HCT116 (cell line): ENCODE results near the gene TTLL7. TPM values are rescaled to one million over a fixed set of nuclear protein-coding genes. Genes with fewer than 3 reads are reported as not detected.

ENCODE experiments used
- ATAC-seq: fragments of 200-7000 bp; cut with Tn5 transposase; 2 replicates; pipeline ENCODE4 v1.9.1; 2020; ENCODE audit warnings: mild to moderate bottlenecking, moderate library complexity
- BruUV-seq: library from RNA; stranded (reverse); fragments of 400-500 nt; replicated peaks from 2 replicates; lab custom pipeline; 2021; lab: Mats Ljungman, UMichigan
- CTCF ChIA-PET: fragments of 300-600 bp; sonication (Branson Sonifier 250); formaldehyde crosslinking; loops from one replicate; lab custom pipeline; 2021; ENCODE audit warnings: antibody characterized with exemption; lab: Charles Lee
- POLR2A ChIA-PET: fragments of 300-600, 350-600 bp; sonication (Branson Sonifier 250); formaldehyde crosslinking; loops from one replicate; lab custom pipeline; 2021; ENCODE audit warnings: antibody characterized with exemption; lab: Charles Lee
- RAD21 ChIA-PET, 2 experiments: fragments of 300-600 bp; sonication (Branson Sonifier 250); formaldehyde crosslinking; loops; one replicate each; lab custom pipeline; 2023; ENCODE audit warnings: low total read pairs in 2 of 2; ENCODE audit not compliant: uncharacterized antibody in 2 of 2, unreplicated experiment in 2 of 2, low non-redundant PET in 1 of 2; lab: Charles Lee
- DNase-seq: peaks from one replicate; pipeline ENCODE4 v3.0.0-alpha.2; 2010; ENCODE audit warnings: low read depth, low spot score
- H2AFZ ChIP-seq: fragments of 200-600 bp; shearing (Covaris generic), sonication (generic); 2 replicates; pipeline ENCODE4 v1.6.1; 2017; ENCODE audit warnings: low read depth, mixed run types, mixed read lengths, antibody characterized with exemption, low read length; ENCODE audit not compliant: poor library complexity, severe bottlenecking
- H3K27ac ChIP-seq: 2 replicates; pipeline ENCODE4 v1.5.1; 2012; ENCODE audit warnings: low read depth, low read length
- H3K27me3 ChIP-seq: fragments of 200-600 bp; sonication (generic); 2 replicates; pipeline ENCODE4 v1.6.1; 2016; ENCODE audit warnings: mixed run types, low read length, mixed read lengths; ENCODE audit not compliant: insufficient read depth
- H3K36me3 ChIP-seq, 2 experiments: fragments of 200-500 bp in 1 of 2; fragments of 200-600 bp in 1 of 2; sonication (Bioruptor generic) in 1 of 2; sonication (generic) in 1 of 2; 2 replicates each; pipeline versions ENCODE4 v1.5.1 to v1.6.1; 2014 to 2016; ENCODE audit warnings: low read length in 2 of 2, inconsistent platforms in 1 of 2, mixed read lengths in 1 of 2, mixed run types in 1 of 2; ENCODE audit not compliant: insufficient read depth in 2 of 2, control insufficient read depth in 1 of 2
- H3K4me1 ChIP-seq, 2 experiments: fragments of 200-600 bp in 1 of 2; sonication (generic) in 1 of 2; 2 replicates each; pipeline versions ENCODE4 v1.5.1 to v1.6.1; 2012 to 2017; ENCODE audit warnings: low read length in 2 of 2, inconsistent platforms in 1 of 2, mild to moderate bottlenecking in 1 of 2, mixed read lengths in 1 of 2, mixed run types in 1 of 2, moderate library complexity in 1 of 2; ENCODE audit not compliant: insufficient read depth in 2 of 2, control insufficient read depth in 1 of 2
- H3K4me2 ChIP-seq: fragments of 200-600 bp; sonication (generic); 2 replicates; pipeline ENCODE4 v1.6.1; 2017; ENCODE audit warnings: mixed run types, low read length, mixed read lengths
- H3K4me3 ChIP-seq, 2 experiments: fragments of 200-600 bp in 1 of 2; sonication (generic) in 1 of 2; replicated peaks in 1 of 2; 2 replicates each; pipeline ENCODE4 v1.5.1; 2011 to 2016; ENCODE audit warnings: low read length in 2 of 2, control low read depth in 1 of 2, low read depth in 1 of 2, mild to moderate bottlenecking in 1 of 2, mixed read lengths in 1 of 2, mixed run types in 1 of 2
- H3K79me2 ChIP-seq: fragments of 200-600 bp; sonication (generic); 2 replicates; pipeline ENCODE4 v1.6.1; 2017; ENCODE audit warnings: mild to moderate bottlenecking, mixed run types, low read length, moderate library complexity, mixed read lengths; ENCODE audit not compliant: insufficient read depth
- H3K9ac ChIP-seq: fragments of 200-600 bp; sonication (generic); 2 replicates; pipeline ENCODE4 v1.6.1; 2016; ENCODE audit warnings: low read length, mixed read lengths
- H3K9me2 ChIP-seq: fragments of 200-600 bp; sonication (generic), shearing (Covaris generic); 2 replicates; pipeline ENCODE4 v1.6.1; 2017; ENCODE audit warnings: mixed run types, mild to moderate bottlenecking, moderate library complexity; ENCODE audit not compliant: insufficient read depth
- H3K9me3 ChIP-seq, 2 experiments: fragments of 200-500 bp in 1 of 2; fragments of 200-600 bp in 1 of 2; sonication (Bioruptor generic) in 1 of 2; sonication (generic) in 1 of 2; 2 replicates each; pipeline ENCODE4 v1.6.1; 2014 to 2017; ENCODE audit warnings: low read length in 2 of 2, mixed read lengths in 2 of 2, inconsistent platforms in 1 of 2, low read depth in 1 of 2, mild to moderate bottlenecking in 1 of 2, mixed run types in 1 of 2, moderate library complexity in 1 of 2; ENCODE audit not compliant: control insufficient read depth in 1 of 2, insufficient read depth in 1 of 2
- H4K20me1 ChIP-seq: fragments of 200-600 bp; sonication (generic), shearing (Covaris generic); 2 replicates; pipeline ENCODE4 v1.6.1; 2017; ENCODE audit warnings: mixed run types, mild to moderate bottlenecking, moderate library complexity; ENCODE audit not compliant: insufficient read depth
- CBX3 ChIP-seq: IDR thresholded peaks from 2 replicates; pipeline ENCODE4 v1.6.1; 2012; ENCODE audit warnings: low read depth
- CEBPB ChIP-seq: IDR thresholded peaks from 2 replicates; pipeline ENCODE4 v1.6.1; 2012; ENCODE audit warnings: low read depth
- EGR1 ChIP-seq: IDR thresholded peaks from 2 replicates; pipeline ENCODE4 v1.6.1; 2012; ENCODE audit warnings: low read depth
- ELF1 ChIP-seq: IDR thresholded peaks from 2 replicates; pipeline ENCODE4 v1.6.1; 2012; ENCODE audit warnings: low read depth, borderline replicate concordance
- EZH2 ChIP-seq: fragments of 200-600 bp; sonication (generic); IDR thresholded peaks from 2 replicates; pipeline ENCODE4 v1.6.1; 2017; ENCODE audit warnings: antibody characterized with exemption, mixed run types
- EZH2phosphoT487 ChIP-seq: fragments of 200-600 bp; IDR thresholded peaks from 2 replicates; pipeline ENCODE4 v1.6.1; 2018; ENCODE audit warnings: antibody characterized with exemption, borderline replicate concordance
- FOSL1 ChIP-seq: IDR thresholded peaks from 2 replicates; pipeline ENCODE4 v1.6.1; 2012; ENCODE audit warnings: low read depth
- POLR2A ChIP-seq: IDR thresholded peaks from 2 replicates; pipeline ENCODE4 v1.7.0; 2011; ENCODE audit warnings: borderline replicate concordance; ENCODE audit not compliant: insufficient read depth, insufficient read length; ENCODE audit errors: extremely low read depth
- RAD21 ChIP-seq: IDR thresholded peaks from 2 replicates; pipeline ENCODE4 v1.6.1; 2012; ENCODE audit warnings: low read depth, mild to moderate bottlenecking
- SIN3A ChIP-seq: IDR thresholded peaks from 2 replicates; pipeline ENCODE4 v1.6.1; 2012; ENCODE audit warnings: low read depth
- YY1 ChIP-seq: IDR thresholded peaks from 2 replicates; pipeline ENCODE4 v1.6.1; 2011; ENCODE audit warnings: low read length, low read depth, moderate library complexity, mild to moderate bottlenecking; ENCODE audit not compliant: insufficient replicate concordance; ENCODE audit errors: extremely low read depth
- ZFX ChIP-seq: fragments of 450-650 bp; IDR thresholded peaks from 2 replicates; pipeline ENCODE4 v1.6.1; 2017
- ZNF274 ChIP-seq: fragments of 200-500 bp; sonication (Bioruptor generic); IDR thresholded peaks from 2 replicates; pipeline ENCODE4 v1.6.1; 2014; ENCODE audit warnings: mild to moderate bottlenecking, low read depth, low read length, inconsistent platforms
- intact Hi-C: fragments of 100-400 bp; cut with micrococcal nuclease; formaldehyde crosslinking; loops from 2 replicates; pipeline ENCODE4 v1.10.0; 2022
- total RNA-seq: library from RNA; stranded (reverse); gene quantifications from one replicate; pipeline ENCODE4 v1.2.1, GENCODE V29; 2021; ENCODE audit not compliant: unreplicated experiment
- TF ChIP-seq, protein P1 (sequence below): IDR thresholded peaks from 2 replicates; pipeline ENCODE4 v1.6.1; 2012; ENCODE audit warnings: low read depth
- TF ChIP-seq, protein P2 (sequence below): IDR thresholded peaks from 2 replicates; pipeline ENCODE4 v1.6.1; 2011; ENCODE audit warnings: mild to moderate bottlenecking, low read length, moderate library complexity; ENCODE audit not compliant: insufficient replicate concordance; ENCODE audit errors: extremely low read depth
- TF ChIP-seq, protein P3 (sequence below), 3 experiments: fragments of 200-600 bp in 1 of 3; sonication (generic) in 1 of 3; IDR thresholded peaks in 2 of 3; conservative IDR thresholded peaks in 1 of 3; 2 replicates each; pipeline ENCODE4 v1.5.1; 2012 to 2017; ENCODE audit warnings: low read depth in 2 of 3, low read length in 2 of 3, antibody characterized with exemption in 1 of 3, borderline replicate concordance in 1 of 3, control low read depth in 1 of 3, mild to moderate bottlenecking in 1 of 3, mixed read lengths in 1 of 3, mixed run types in 1 of 3, moderate library complexity in 1 of 3; ENCODE audit not compliant: insufficient read depth in 1 of 3
- TF ChIP-seq, protein P4 (sequence below): IDR thresholded peaks from 2 replicates; pipeline ENCODE4 v1.6.1; 2012

Gene TTLL7
- total RNA-seq, 1 experiment from 2014 or later, result 21.2 TPM

DNA sequence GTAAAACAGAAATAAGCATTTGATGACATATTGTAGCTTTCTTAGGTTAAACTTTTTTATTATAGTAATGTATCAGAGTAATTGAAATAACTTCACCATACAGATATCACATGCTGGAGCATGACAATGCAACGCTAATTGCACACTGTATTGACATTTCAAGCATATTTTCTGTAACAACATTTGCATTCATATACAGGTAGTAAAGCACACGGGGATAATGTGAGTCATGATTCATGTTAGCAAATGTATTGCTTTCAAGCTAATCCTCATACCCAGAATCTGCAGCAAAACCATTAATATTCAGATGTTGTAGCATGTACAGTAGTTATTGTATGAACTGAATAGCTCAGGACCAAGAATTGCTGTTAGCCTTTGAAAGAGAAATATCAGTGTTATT, 133.9 kb downstream of the TTLL7 start:
- H3K9ac ChIP-seq, result no peak overlapping the region
- CTCF ChIA-PET, result interaction anchor here (0.7 kb wide), 1 partner anchor 739 kb away, joined by 3 read pairs; no protein-coding TSS in a partner anchor

More for the DNA sequence above, 133.9 kb downstream of the TTLL7 start:
- H3K9me2 ChIP-seq, result no peaks in the 10 kb centered on the region
- DNase-seq, result no peak
- ChIA-PET RAD21 (no interaction called here), POLR2A (no interaction called here)
- no peak overlapping the region for H3K4me2 ChIP-seq
- intact Hi-C loops, result no loop called here
- TF ChIP-seq EGR1 (no peak), POLR2A (no peak), CBX3 (no peak), FOSL1 (no peak), ZFX (no peak), ELF1 (no peak), RAD21 (no peak), EZH2phosphoT487 (no peak), SIN3A (no peak), YY1 (no peak), EZH2 (no peak), ZNF274 (no peak), CEBPB (no peak)
- TF ChIP-seq, protein P1, sequence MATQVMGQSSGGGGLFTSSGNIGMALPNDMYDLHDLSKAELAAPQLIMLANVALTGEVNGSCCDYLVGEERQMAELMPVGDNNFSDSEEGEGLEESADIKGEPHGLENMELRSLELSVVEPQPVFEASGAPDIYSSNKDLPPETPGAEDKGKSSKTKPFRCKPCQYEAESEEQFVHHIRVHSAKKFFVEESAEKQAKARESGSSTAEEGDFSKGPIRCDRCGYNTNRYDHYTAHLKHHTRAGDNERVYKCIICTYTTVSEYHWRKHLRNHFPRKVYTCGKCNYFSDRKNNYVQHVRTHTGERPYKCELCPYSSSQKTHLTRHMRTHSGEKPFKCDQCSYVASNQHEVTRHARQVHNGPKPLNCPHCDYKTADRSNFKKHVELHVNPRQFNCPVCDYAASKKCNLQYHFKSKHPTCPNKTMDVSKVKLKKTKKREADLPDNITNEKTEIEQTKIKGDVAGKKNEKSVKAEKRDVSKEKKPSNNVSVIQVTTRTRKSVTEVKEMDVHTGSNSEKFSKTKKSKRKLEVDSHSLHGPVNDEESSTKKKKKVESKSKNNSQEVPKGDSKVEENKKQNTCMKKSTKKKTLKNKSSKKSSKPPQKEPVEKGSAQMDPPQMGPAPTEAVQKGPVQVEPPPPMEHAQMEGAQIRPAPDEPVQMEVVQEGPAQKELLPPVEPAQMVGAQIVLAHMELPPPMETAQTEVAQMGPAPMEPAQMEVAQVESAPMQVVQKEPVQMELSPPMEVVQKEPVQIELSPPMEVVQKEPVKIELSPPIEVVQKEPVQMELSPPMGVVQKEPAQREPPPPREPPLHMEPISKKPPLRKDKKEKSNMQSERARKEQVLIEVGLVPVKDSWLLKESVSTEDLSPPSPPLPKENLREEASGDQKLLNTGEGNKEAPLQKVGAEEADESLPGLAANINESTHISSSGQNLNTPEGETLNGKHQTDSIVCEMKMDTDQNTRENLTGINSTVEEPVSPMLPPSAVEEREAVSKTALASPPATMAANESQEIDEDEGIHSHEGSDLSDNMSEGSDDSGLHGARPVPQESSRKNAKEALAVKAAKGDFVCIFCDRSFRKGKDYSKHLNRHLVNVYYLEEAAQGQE, result no peak
- TF ChIP-seq, protein P2, sequence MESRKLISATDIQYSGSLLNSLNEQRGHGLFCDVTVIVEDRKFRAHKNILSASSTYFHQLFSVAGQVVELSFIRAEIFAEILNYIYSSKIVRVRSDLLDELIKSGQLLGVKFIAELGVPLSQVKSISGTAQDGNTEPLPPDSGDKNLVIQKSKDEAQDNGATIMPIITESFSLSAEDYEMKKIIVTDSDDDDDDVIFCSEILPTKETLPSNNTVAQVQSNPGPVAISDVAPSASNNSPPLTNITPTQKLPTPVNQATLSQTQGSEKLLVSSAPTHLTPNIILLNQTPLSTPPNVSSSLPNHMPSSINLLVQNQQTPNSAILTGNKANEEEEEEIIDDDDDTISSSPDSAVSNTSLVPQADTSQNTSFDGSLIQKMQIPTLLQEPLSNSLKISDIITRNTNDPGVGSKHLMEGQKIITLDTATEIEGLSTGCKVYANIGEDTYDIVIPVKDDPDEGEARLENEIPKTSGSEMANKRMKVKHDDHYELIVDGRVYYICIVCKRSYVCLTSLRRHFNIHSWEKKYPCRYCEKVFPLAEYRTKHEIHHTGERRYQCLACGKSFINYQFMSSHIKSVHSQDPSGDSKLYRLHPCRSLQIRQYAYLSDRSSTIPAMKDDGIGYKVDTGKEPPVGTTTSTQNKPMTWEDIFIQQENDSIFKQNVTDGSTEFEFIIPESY, result no peak
- TF ChIP-seq, protein P3, sequence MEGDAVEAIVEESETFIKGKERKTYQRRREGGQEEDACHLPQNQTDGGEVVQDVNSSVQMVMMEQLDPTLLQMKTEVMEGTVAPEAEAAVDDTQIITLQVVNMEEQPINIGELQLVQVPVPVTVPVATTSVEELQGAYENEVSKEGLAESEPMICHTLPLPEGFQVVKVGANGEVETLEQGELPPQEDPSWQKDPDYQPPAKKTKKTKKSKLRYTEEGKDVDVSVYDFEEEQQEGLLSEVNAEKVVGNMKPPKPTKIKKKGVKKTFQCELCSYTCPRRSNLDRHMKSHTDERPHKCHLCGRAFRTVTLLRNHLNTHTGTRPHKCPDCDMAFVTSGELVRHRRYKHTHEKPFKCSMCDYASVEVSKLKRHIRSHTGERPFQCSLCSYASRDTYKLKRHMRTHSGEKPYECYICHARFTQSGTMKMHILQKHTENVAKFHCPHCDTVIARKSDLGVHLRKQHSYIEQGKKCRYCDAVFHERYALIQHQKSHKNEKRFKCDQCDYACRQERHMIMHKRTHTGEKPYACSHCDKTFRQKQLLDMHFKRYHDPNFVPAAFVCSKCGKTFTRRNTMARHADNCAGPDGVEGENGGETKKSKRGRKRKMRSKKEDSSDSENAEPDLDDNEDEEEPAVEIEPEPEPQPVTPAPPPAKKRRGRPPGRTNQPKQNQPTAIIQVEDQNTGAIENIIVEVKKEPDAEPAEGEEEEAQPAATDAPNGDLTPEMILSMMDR (IDR thresholded peaks at IDR 0.05 in 2 of 3, conservative IDR thresholded peaks at IDR 0.05 in 1 of 3; ENCODE audit: borderline replicate concordance in 1 of 3, insufficient read depth in 1 of 3, low read depth in 2 of 3, low read length in 2 of 3), result no peak
- TF ChIP-seq, protein P4, sequence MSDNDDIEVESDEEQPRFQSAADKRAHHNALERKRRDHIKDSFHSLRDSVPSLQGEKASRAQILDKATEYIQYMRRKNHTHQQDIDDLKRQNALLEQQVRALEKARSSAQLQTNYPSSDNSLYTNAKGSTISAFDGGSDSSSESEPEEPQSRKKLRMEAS, result no peak
- H3K27ac ChIP-seq, result no peak overlapping the region
- no peak overlapping the region for H3K4me3 ChIP-seq
- no TSS peak for BruUV-seq
- no peaks in the 10 kb centered on the region for H3K36me3 ChIP-seq
- no peaks in the 10 kb centered on the region for H3K9me3 ChIP-seq
- no peak for ATAC-seq
- no peaks in the 10 kb centered on the region for H3K27me3 ChIP-seq
- no peaks in the 10 kb centered on the region for H4K20me1 ChIP-seq
- no peaks in the 10 kb centered on the region for H3K79me2 ChIP-seq
- H3K4me1 ChIP-seq, result no peaks in the 10 kb centered on the region
- no peak overlapping the region for H2AFZ ChIP-seq
